ENCODE results near the gene CMIP. TPM values are rescaled to one million over a fixed set of nuclear protein-coding genes. Genes with fewer than 3 reads are reported as not detected.

Gene CMIP
- total RNA-seq, 1 donor from 2014 or later, result 19.1 TPM

- DNase-seq (ENCODE audit: low read depth), result no peak
- TF ChIP-seq CTCF (conservative IDR thresholded peaks at IDR 0.05; ENCODE audit: low read depth, low read length), result no peak
- H3K4me3 ChIP-seq (ENCODE audit: low read depth, low read length), result no peak overlapping the region
Measured at GRCh38 chr16:81463296-81463890, 18.8 kb downstream of the CMIP start.

GRCh38 chr16:81464279-81464678 is 19.7 kb downstream of the CMIP start:
- no peak for TF ChIP-seq CTCF (conservative IDR thresholded peaks at IDR 0.05; ENCODE audit: low read depth, low read length)
- DNase-seq (ENCODE audit: low read depth), result no peak
- no peak overlapping the region for H3K4me3 ChIP-seq (ENCODE audit: low read depth, low read length)

- TF ChIP-seq CTCF (conservative IDR thresholded peaks at IDR 0.05; ENCODE audit: low read depth, low read length), result no peak
- no peak for DNase-seq (ENCODE audit: low read depth)
- H3K4me3 ChIP-seq (ENCODE audit: low read depth, low read length), result no peak overlapping the region
Measured at GRCh38 chr16:81465375-81465943, 20.9 kb downstream of the CMIP start.

GRCh38 chr16:81466356-81466980 is 21.9 kb downstream of the CMIP start:
- no peak overlapping the region for H3K4me3 ChIP-seq (ENCODE audit: low read depth, low read length)
- TF ChIP-seq CTCF (conservative IDR thresholded peaks at IDR 0.05; ENCODE audit: low read depth, low read length), result no peak
- DNase-seq (ENCODE audit: low read depth), result no peak

GRCh38 chr16:81467072-81467471 is 22.5 kb downstream of the CMIP start:
- TF ChIP-seq CTCF (conservative IDR thresholded peaks at IDR 0.05; ENCODE audit: low read depth, low read length), result no peak
- H3K4me3 ChIP-seq (ENCODE audit: low read depth, low read length), result no peak overlapping the region
- no peak for DNase-seq (ENCODE audit: low read depth)

GRCh38 chr16:81467815-81468214 is 23.2 kb downstream of the CMIP start:
- no peak for TF ChIP-seq CTCF (conservative IDR thresholded peaks at IDR 0.05; ENCODE audit: low read depth, low read length)
- H3K4me3 ChIP-seq (ENCODE audit: low read depth, low read length), result no peak overlapping the region
- no peak for DNase-seq (ENCODE audit: low read depth)
